H1 (cell line): ENCODE data around the gene SRSF6. TPM values are rescaled to one million over a fixed set of nuclear protein-coding genes. Genes with fewer than 3 reads are reported as not detected.

Experiments used
- CBX8 ChIP-seq: fragments of 300-800, 300-1000 bp; sonication (generic); IDR thresholded peaks from 2 replicates; pipeline ENCODE4 v1.7.1; 2016; ENCODE audit warnings: low read depth, low read length, borderline replicate concordance
- CHD7 ChIP-seq: fragments of 300-600 bp; sonication (generic); IDR thresholded peaks from 2 replicates; pipeline ENCODE4 v1.7.1; 2012; ENCODE audit warnings: low read length, moderate library complexity, mild to moderate bottlenecking, inconsistent platforms; ENCODE audit not compliant: insufficient replicate concordance
- JUN ChIP-seq: IDR thresholded peaks from 2 replicates; pipeline ENCODE4 v1.6.1; 2011; ENCODE audit warnings: low read depth, mild to moderate bottlenecking, improper control_type of control experiment, low read length
- RNF2 ChIP-seq: fragments of 200-900, 300-1000 bp; sonication (generic); IDR thresholded peaks from 2 replicates; pipeline ENCODE4 v1.7.1; 2016; ENCODE audit warnings: borderline replicate concordance, low read depth, mild to moderate bottlenecking, antibody characterized with exemption, low read length; ENCODE audit not compliant: poor library complexity, severe bottlenecking; ENCODE audit errors: missing control alignments
- polyA plus RNA-seq, 7 experiments: library from polyadenylated mRNA; depleted of rRNA in 3 of 7; stranded (reverse) in 5 of 7; unstranded in 2 of 7; fragments of >200 nt in 5 of 7; fragments of 200-250 nt in 2 of 7; gene quantifications; 1 replicate in 5 of 7; 2 replicates in 1 of 7; 4 replicates in 1 of 7; pipeline versions ENCODE4 v1.2.1 to v1.2.3, GENCODE V29; 2011 to 2013; ENCODE audit warnings: missing spikeins in 2 of 7, mixed read lengths in 2 of 7
- total RNA-seq: library from RNA; stranded (reverse); fragmentation: NEBNext Ultra II Directional; extraction: Animal tissue kit (Norgen Biotek cat#: 25700); gene quantifications from 2 replicates; pipeline ENCODE4 v1.2.1, GENCODE V29; 2021

Gene SRSF6
- total and polyA plus RNA-seq, 2 of the 8 experiments (the other 6 are each of a cell fraction or from before 2014, with no cell fraction given) = 48.0 to 171 TPM

- TF ChIP-seq CHD7 (no peak), RNF2 (no peak), JUN (no peak), CBX8 (no peak)
Observed at GRCh38 chr20:43477619-43478018, 19.9 kb downstream of the SRSF6 start (continued).
